HepG2 (cell line): Measurements from ENCODE around the gene HK3. TPM values are rescaled to one million over a fixed set of nuclear protein-coding genes. Genes with fewer than 3 reads are reported as not detected.

ENCODE experiments used
- ATAC-seq: fragments of 200-7000 bp; cut with Tn5 transposase; 3 replicates; pipeline ENCODE4 v1.9.1; 2020; ENCODE audit warnings: mild to moderate bottlenecking, moderate library complexity
- BruUV-seq: library from RNA; stranded (reverse); fragments of 400-500 nt; replicated peaks from 2 replicates; lab custom pipeline; 2021; lab: Mats Ljungman, UMichigan
- CTCF ChIA-PET: fragments of 300-600 bp; formaldehyde crosslinking; extraction: SDS; loops from one replicate; lab custom pipeline; 2021; ENCODE audit warnings: low total read pairs, inconsistent platforms, low intra/inter-chr PET ratio; lab: Yijun Ruan, JAX
- POLR2A ChIA-PET: fragments of 350-600 bp; sonication (Branson Sonifier 250); formaldehyde crosslinking; loops from one replicate; lab custom pipeline; 2020; ENCODE audit warnings: antibody characterized with exemption, inconsistent platforms; lab: Yijun Ruan, JAX
- DNase-seq: peaks from one replicate; pipeline ENCODE4 v3.0.0-alpha.2; 2015; ENCODE audit warnings: low spot score
- FAIRE-seq: peaks from 3 replicates; lab custom pipeline; 2011; peaks lifted over from hg19 to GRCh38; lab: Jason Lieb, UNC
- H2AFZ ChIP-seq: one replicate; pipeline ENCODE4 v1.6.1; 2011; ENCODE audit warnings: low read length, inconsistent platforms
- H3K27ac ChIP-seq: fragments of 300-600 bp; 3 replicates; pipeline ENCODE4 v1.8.0; 2011; ENCODE audit warnings: mixed run types, mild to moderate bottlenecking, mixed read lengths, low read length, inconsistent platforms; ENCODE audit not compliant: insufficient read depth; ENCODE audit errors: extremely low read length
- H3K27me3 ChIP-seq, 2 experiments: fragments of 200-600 bp in 1 of 2; 2 replicates in 1 of 2; 3 replicates in 1 of 2; pipeline versions ENCODE4 v1.6.0 to v1.8.0; 2011; ENCODE audit warnings: low read length in 2 of 2, mild to moderate bottlenecking in 2 of 2, moderate library complexity in 2 of 2, inconsistent platforms in 1 of 2; ENCODE audit not compliant: insufficient read depth in 2 of 2, control insufficient read depth in 1 of 2
- H3K36me3 ChIP-seq, 2 experiments: fragments of 200-600 bp in 1 of 2; replicated peaks in 1 of 2; 2 replicates in 1 of 2; 3 replicates in 1 of 2; pipeline versions ENCODE4 v1.5.1 to v1.8.0; 2011; ENCODE audit warnings: low read length in 2 of 2, inconsistent platforms in 1 of 2; ENCODE audit not compliant: insufficient read depth in 2 of 2, control insufficient read depth in 1 of 2
- H3K4me1 ChIP-seq: 2 replicates; pipeline ENCODE4 v1.5.1; 2012; ENCODE audit warnings: low read length, inconsistent platforms; ENCODE audit not compliant: insufficient read depth
- H3K4me2 ChIP-seq: 2 replicates; pipeline ENCODE4 v1.6.0; 2011; ENCODE audit warnings: low read depth, low read length, inconsistent platforms
- H3K4me3 ChIP-seq, 3 experiments: fragments of 200-600 bp in 1 of 3; sonication (generic), shearing (Covaris generic) in 1 of 3; replicated peaks in 1 of 3; 2 replicates each; pipeline ENCODE4 v1.5.1; 2011 to 2016; ENCODE audit warnings: low read length in 3 of 3, inconsistent platforms in 2 of 3, low read depth in 2 of 3, mild to moderate bottlenecking in 2 of 3, control low read depth in 1 of 3, mixed read lengths in 1 of 3; ENCODE audit not compliant: insufficient read depth in 1 of 3
- H3K79me2 ChIP-seq: one replicate; pipeline ENCODE4 v1.6.1; 2011; ENCODE audit warnings: low read length, inconsistent platforms; ENCODE audit not compliant: insufficient read depth
- H3K9ac ChIP-seq: 2 replicates; pipeline ENCODE4 v1.6.0; 2011; ENCODE audit warnings: mild to moderate bottlenecking, low read depth, low read length, inconsistent platforms; ENCODE audit not compliant: insufficient read depth
- H3K9me3 ChIP-seq: 2 replicates; pipeline ENCODE4 v1.5.1; 2012; ENCODE audit warnings: mild to moderate bottlenecking, low read length
- H4K20me1 ChIP-seq: 2 replicates; pipeline ENCODE4 v1.6.0; 2011; ENCODE audit warnings: inconsistent platforms, mild to moderate bottlenecking, low read length, moderate library complexity; ENCODE audit not compliant: insufficient read depth
- HDAC1 ChIP-seq: sonication (generic); formaldehyde crosslinking; IDR thresholded peaks from 2 replicates; pipeline ENCODE4 v1.5.1; 2020; ENCODE audit warnings: mild to moderate bottlenecking, missing genetic modification reagents
- HDAC6 ChIP-seq: fragments of 200-600 bp; sonication (generic); IDR thresholded peaks from 2 replicates; pipeline ENCODE4 v1.7.0; 2017; ENCODE audit warnings: mild to moderate bottlenecking, antibody characterized with exemption, low read length, low read depth
- KDM5B ChIP-seq: sonication (generic); formaldehyde crosslinking; IDR thresholded peaks from 2 replicates; pipeline ENCODE4 v1.4.0; 2020; ENCODE audit warnings: missing genetic modification reagents, mild to moderate bottlenecking, borderline replicate concordance
- MEIS2 ChIP-seq: sonication (generic); formaldehyde crosslinking; IDR thresholded peaks from 2 replicates; pipeline ENCODE4 v1.9.0; 2021; ENCODE audit warnings: mild to moderate bottlenecking, missing genetic modification reagents
- MXD4 ChIP-seq: IDR thresholded peaks from 2 replicates; pipeline ENCODE4 v1.6.1; 2016; ENCODE audit warnings: mild to moderate bottlenecking, missing biosample characterization, missing genetic modification reagents
- SMYD3 ChIP-seq: sonication (generic); formaldehyde crosslinking; IDR thresholded peaks from 2 replicates; pipeline ENCODE4 v1.8.1; 2023; ENCODE audit warnings: mild to moderate bottlenecking, missing genetic modification reagents
- SRF ChIP-seq: IDR thresholded peaks from 2 replicates; pipeline ENCODE4 v1.6.1; 2011; ENCODE audit warnings: mild to moderate bottlenecking, low read depth, low read length, moderate library complexity
- STAT5B ChIP-seq: sonication (generic); formaldehyde crosslinking; IDR thresholded peaks from 2 replicates; pipeline ENCODE4 v1.4.0; 2020; ENCODE audit warnings: missing genetic modification reagents
- ZEB1 ChIP-seq: IDR thresholded peaks from 2 replicates; pipeline ENCODE4 v1.6.1; 2012; ENCODE audit warnings: mild to moderate bottlenecking, low read depth, inconsistent platforms; ENCODE audit not compliant: insufficient replicate concordance
- ZFP90 ChIP-seq: sonication (generic); formaldehyde crosslinking; IDR thresholded peaks from 2 replicates; pipeline ENCODE4 v1.8.0; 2022; ENCODE audit warnings: missing genetic modification reagents, mild to moderate bottlenecking, inconsistent platforms, borderline replicate concordance
- ZNF292 ChIP-seq: sonication (generic); formaldehyde crosslinking; IDR thresholded peaks from 2 replicates; pipeline ENCODE4 v1.8.1; 2022; ENCODE audit warnings: mild to moderate bottlenecking, low read depth, missing genetic modification reagents, borderline replicate concordance
- ZNF329 ChIP-seq: sonication (generic); formaldehyde crosslinking; IDR thresholded peaks from 2 replicates; pipeline ENCODE4 v1.9.0; 2021; ENCODE audit warnings: low read depth, mild to moderate bottlenecking, missing genetic modification reagents
- ZNF543 ChIP-seq: sonication (generic); formaldehyde crosslinking; IDR thresholded peaks from 2 replicates; pipeline ENCODE4 v1.4.0; 2020; ENCODE audit warnings: mild to moderate bottlenecking, missing genetic modification reagents
- WGBS: methylation state at CpG from one replicate; pipeline ENCODE4 v1.1.6; 2017; ENCODE audit warnings: low lambda C conversion rate; 5-methylcytosine and 5-hydroxymethylcytosine counted together
- in situ Hi-C: cut with HindIII; loops from 2 replicates; pipeline ENCODE4 v1.10.0; 2017; ENCODE audit warnings: low pct_unique_long_range_greater_than_20kb; ENCODE audit not compliant: extremely low pct_ligation_motif_present
- intact Hi-C: fragments of 100-400 bp; cut with micrococcal nuclease; formaldehyde crosslinking; loops from one replicate; pipeline ENCODE4 v1.10.0; 2022; ENCODE audit not compliant: unreplicated experiment
- polyA plus RNA-seq, 8 experiments: library from polyadenylated mRNA; depleted of rRNA in 3 of 8; stranded (reverse) in 7 of 8; unstranded in 1 of 8; fragments of >200 nt; fragmentation: Illumina TruSeq in 4 of 8; extraction: Trizol in 4 of 8; gene quantifications; 2 replicates each; pipeline versions ENCODE4 v1.2.1 to v1.2.3, GENCODE V29; 2011 to 2016; ENCODE audit warnings: low read depth in 4 of 8, missing spikeins in 1 of 8, mixed read lengths in 1 of 8; ENCODE audit not compliant: insufficient read depth in 1 of 8
- total RNA-seq, 5 experiments: library from RNA; depleted of rRNA; stranded (reverse); fragments of >200 nt; fragmentation: Illumina TruSeq; extraction: Trizol; gene quantifications; 2 replicates each; pipeline ENCODE4 v1.2.3, GENCODE V29; 2016; ENCODE audit warnings: low read depth in 1 of 5
- TF ChIP-seq, protein P1 (sequence below): sonication (generic); formaldehyde crosslinking; IDR thresholded peaks from 2 replicates; pipeline ENCODE4 v1.5.0; 2020; ENCODE audit warnings: mild to moderate bottlenecking, missing genetic modification reagents
- TF ChIP-seq, protein P2 (sequence below): sonication (generic); formaldehyde crosslinking; IDR thresholded peaks from 2 replicates; pipeline ENCODE4 v1.4.0; 2020; ENCODE audit warnings: missing genetic modification reagents, borderline replicate concordance
- TF ChIP-seq, protein P3 (sequence below): sonication (generic); formaldehyde crosslinking; IDR thresholded peaks from 2 replicates; pipeline ENCODE4 v1.4.0; 2020; ENCODE audit warnings: missing genetic modification reagents
- TF ChIP-seq, protein P4 (sequence below): sonication (generic); formaldehyde crosslinking; IDR thresholded peaks from 2 replicates; pipeline ENCODE4 v1.8.0; 2022; ENCODE audit warnings: missing genetic modification reagents, mild to moderate bottlenecking, moderate library complexity, borderline replicate concordance

The HK3 gene
- total and polyA plus RNA-seq, 2 of the 13 experiments (the other 11 are each of a cell fraction or from before 2014, with no cell fraction given) = not detected

DNA sequence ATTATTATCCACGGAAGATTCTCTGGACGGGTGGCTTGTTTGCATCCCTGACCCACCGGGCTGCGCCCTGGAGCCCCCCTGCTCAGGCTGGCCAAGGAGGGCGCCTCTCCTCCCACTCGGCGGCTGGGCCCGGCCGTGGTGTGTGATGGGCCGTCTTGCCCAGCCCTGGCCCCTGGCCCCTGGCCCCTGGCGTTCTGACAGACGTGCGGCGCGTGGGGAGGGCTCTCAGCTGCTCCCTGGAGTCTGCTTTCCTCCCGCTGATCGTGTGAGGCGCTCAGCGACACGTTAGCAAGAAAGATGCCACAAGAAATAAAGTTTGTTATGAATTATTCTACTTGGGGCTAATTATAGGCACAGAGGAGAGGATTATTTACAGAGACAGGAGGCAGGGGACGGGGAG is 55.5 kb downstream of the HK3 start:
- no TSS peak for BruUV-seq
- peaks cover 8 to 57% of the 10 kb centered on the region in 2 experiments; a peak in 4 of 5 replicates for H3K27me3 ChIP-seq
- no peak overlapping the region for H3K9ac ChIP-seq
- DNase-seq (no peak), ATAC-seq (no peak), FAIRE-seq (no peak)
- H3K36me3 ChIP-seq = no peaks in the 10 kb centered on the region
- no peaks in the 10 kb centered on the region for H3K9me3 ChIP-seq
- POLR2A ChIA-PET = no interaction called here
- CTCF ChIA-PET = no interaction called here
- no peak overlapping the region for H3K27ac ChIP-seq
- no peaks in the 10 kb centered on the region for H4K20me1 ChIP-seq
- in situ Hi-C loops = no loop called here
- H3K4me3 ChIP-seq = no peak overlapping the region
- no peak overlapping the region for H3K4me2 ChIP-seq
- WGBS = 24% methylated on average over 13 of the region's 21 CpGs
- no peaks in the 10 kb centered on the region for H3K79me2 ChIP-seq
- H3K4me1 ChIP-seq = 0 out of 2 replicates have a peak, but pooled peaks cover 13% of the 10 kb centered on the region
- intact Hi-C loops = no loop called here
- no peak overlapping the region for H2AFZ ChIP-seq
- TF ChIP-seq STAT5B (CRISPR knock-in tag) (no peak), MEIS2 (CRISPR knock-in tag) (no peak), ZEB1 (no peak), MXD4 (CRISPR knock-in tag) (no peak), ZNF329 (CRISPR knock-in tag) (no peak), ZNF292 (CRISPR knock-in tag) (no peak), SRF (no peak), HDAC1 (no peak), ZNF543 (CRISPR knock-in tag) (no peak), SMYD3 (CRISPR knock-in tag) (no peak), HDAC6 (no peak), ZFP90 (no peak), KDM5B (CRISPR knock-in tag) (no peak)
- TF ChIP-seq, protein P1, sequence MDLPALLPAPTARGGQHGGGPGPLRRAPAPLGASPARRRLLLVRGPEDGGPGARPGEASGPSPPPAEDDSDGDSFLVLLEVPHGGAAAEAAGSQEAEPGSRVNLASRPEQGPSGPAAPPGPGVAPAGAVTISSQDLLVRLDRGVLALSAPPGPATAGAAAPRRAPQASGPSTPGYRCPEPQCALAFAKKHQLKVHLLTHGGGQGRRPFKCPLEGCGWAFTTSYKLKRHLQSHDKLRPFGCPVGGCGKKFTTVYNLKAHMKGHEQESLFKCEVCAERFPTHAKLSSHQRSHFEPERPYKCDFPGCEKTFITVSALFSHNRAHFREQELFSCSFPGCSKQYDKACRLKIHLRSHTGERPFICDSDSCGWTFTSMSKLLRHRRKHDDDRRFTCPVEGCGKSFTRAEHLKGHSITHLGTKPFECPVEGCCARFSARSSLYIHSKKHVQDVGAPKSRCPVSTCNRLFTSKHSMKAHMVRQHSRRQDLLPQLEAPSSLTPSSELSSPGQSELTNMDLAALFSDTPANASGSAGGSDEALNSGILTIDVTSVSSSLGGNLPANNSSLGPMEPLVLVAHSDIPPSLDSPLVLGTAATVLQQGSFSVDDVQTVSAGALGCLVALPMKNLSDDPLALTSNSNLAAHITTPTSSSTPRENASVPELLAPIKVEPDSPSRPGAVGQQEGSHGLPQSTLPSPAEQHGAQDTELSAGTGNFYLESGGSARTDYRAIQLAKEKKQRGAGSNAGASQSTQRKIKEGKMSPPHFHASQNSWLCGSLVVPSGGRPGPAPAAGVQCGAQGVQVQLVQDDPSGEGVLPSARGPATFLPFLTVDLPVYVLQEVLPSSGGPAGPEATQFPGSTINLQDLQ = no peak
- TF ChIP-seq, protein P2, sequence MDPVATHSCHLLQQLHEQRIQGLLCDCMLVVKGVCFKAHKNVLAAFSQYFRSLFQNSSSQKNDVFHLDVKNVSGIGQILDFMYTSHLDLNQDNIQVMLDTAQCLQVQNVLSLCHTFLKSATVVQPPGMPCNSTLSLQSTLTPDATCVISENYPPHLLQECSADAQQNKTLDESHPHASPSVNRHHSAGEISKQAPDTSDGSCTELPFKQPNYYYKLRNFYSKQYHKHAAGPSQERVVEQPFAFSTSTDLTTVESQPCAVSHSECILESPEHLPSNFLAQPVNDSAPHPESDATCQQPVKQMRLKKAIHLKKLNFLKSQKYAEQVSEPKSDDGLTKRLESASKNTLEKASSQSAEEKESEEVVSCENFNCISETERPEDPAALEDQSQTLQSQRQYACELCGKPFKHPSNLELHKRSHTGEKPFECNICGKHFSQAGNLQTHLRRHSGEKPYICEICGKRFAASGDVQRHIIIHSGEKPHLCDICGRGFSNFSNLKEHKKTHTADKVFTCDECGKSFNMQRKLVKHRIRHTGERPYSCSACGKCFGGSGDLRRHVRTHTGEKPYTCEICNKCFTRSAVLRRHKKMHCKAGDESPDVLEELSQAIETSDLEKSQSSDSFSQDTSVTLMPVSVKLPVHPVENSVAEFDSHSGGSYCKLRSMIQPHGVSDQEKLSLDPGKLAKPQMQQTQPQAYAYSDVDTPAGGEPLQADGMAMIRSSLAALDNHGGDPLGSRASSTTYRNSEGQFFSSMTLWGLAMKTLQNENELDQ (CRISPR knock-in tag) = no peak
- TF ChIP-seq, protein P3, sequence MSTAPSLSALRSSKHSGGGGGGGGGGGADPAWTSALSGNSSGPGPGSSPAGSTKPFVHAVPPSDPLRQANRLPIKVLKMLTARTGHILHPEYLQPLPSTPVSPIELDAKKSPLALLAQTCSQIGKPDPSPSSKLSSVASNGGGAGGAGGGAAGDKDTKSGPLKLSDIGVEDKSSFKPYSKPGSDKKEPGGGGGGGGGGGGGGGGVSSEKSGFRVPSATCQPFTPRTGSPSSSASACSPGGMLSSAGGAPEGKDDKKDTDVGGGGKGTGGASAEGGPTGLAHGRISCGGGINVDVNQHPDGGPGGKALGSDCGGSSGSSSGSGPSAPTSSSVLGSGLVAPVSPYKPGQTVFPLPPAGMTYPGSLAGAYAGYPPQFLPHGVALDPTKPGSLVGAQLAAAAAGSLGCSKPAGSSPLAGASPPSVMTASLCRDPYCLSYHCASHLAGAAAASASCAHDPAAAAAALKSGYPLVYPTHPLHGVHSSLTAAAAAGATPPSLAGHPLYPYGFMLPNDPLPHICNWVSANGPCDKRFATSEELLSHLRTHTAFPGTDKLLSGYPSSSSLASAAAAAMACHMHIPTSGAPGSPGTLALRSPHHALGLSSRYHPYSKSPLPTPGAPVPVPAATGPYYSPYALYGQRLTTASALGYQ (CRISPR knock-in tag) = no peak
- TF ChIP-seq, protein P4, sequence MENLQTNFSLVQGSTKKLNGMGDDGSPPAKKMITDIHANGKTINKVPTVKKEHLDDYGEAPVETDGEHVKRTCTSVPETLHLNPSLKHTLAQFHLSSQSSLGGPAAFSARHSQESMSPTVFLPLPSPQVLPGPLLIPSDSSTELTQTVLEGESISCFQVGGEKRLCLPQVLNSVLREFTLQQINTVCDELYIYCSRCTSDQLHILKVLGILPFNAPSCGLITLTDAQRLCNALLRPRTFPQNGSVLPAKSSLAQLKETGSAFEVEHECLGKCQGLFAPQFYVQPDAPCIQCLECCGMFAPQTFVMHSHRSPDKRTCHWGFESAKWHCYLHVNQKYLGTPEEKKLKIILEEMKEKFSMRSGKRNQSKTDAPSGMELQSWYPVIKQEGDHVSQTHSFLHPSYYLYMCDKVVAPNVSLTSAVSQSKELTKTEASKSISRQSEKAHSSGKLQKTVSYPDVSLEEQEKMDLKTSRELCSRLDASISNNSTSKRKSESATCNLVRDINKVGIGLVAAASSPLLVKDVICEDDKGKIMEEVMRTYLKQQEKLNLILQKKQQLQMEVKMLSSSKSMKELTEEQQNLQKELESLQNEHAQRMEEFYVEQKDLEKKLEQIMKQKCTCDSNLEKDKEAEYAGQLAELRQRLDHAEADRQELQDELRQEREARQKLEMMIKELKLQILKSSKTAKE = no peak
